GM19240 (cell line): Measurements from ENCODE around the gene ZMAT2.
"Not testable (repeated sequence)": the region's sequence is repeated elsewhere in the genome, so short reads cannot be mapped to it uniquely, and the experiment has no call there.

Source experiments
- DNase-seq: peaks from one replicate; pipeline ENCODE4 v3.0.0; 2011; ENCODE audit warnings: low spot score; ENCODE audit not compliant: insufficient read length

ZMAT2 gene

DNA sequence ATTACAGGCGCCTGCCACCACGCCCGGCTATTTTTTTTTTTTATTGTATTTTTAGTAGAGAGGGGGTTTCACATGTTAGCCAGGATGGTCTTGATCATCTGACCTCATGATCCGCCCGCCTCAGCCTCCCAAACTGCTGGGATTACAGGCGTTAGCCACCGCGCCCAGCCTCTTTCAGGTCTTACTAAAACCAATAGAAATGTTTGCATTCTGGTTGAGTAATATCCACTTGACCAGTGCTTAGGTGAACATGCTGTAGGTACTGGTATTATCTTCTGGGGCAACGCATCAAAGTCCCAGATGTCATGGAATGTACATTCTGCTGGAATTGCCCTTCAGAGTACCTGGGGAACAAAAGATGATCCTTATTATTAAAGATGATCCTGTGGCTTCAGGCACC, 8.5 kb downstream of the ZMAT2 start:
- not testable (repeated sequence) for DNase-seq

DNA sequence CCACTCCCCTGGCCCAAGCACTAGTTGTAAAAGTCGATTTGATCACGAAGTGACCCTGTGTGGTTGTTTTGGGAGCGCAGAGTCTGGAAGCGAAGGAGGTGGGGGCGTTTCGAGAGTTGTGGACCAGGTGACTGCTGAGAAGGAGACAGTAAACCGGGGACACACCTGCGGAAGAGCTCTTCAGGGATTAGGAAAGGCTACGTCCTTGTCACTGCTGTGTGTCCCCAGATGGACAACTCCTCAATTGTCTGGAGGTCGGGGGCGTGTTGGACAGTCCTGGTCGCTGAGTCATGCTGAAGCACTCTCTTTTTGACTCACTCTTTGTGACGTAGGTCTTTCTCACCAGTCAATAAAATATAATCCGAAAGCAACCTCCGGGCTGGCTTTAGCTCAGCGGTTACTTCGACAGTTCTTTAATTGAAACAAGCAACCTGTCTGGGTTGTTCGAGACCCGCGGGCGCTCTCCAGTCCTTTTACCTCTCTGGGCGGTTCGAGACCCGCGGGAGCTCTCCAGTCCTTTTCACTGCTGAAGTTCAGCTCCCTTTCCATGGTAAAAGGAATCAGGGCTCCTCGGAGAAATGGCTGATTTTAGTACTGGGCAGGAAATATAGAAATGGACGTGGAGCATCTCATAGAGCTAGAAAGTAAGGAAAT, 10.8 kb downstream of the ZMAT2 start:
- DNase-seq: peak; percentile 50

- no peak for DNase-seq
These were observed 11.5 kb downstream of the ZMAT2 start for GRCh38 chr5:140711794-140712193.

DNA sequence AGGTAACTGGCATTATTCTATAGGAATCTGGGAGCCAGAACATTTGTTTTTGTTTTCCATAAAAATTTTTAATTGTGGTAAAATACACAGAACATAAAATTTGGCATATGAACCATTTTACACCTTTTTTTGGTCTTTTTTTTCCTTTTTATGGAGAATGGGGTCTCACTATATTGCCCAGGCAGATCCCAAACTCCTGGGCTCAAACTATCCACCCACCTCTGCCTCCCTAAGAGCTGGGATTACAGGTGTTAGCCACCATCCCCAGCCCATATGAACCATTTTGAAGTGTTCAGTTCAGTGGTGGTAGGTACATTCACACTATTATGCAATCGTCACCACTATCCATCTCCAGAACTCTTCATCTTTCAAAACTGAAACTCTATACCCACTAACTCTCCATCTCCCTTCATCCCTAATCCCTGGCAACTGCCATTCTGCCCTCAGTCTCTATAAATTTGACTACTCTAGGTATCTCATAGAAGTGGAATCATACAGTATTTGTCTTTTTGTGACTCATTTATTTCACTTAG, 13.4 kb downstream of the ZMAT2 start:
- no peak for DNase-seq

DNA sequence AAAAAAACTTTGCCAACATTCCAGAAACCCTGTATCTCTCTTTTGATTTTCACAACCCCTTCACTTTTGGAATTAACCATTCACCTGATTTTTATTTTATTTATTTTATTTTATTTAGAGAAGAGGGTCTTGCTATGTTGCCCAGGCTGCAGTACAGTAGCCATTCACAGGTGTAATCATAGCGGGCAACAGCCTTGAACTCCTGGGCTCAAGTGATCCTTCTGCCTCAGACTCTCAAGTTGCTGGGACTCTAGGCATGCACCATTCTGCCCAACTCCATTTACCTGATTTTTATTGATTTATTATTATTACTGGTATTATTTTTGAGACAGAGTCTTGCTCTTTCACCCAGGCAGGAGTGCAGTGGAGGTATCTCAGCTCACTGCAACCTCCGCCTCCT, 16.0 kb downstream of the ZMAT2 start:
- not testable (repeated sequence) for DNase-seq

- no peak for DNase-seq
These were observed 18.0 kb downstream of the ZMAT2 start for GRCh38 chr5:140718266-140718592.

- not testable (repeated sequence) for DNase-seq
These were observed 20.5 kb downstream of the ZMAT2 start for GRCh38 chr5:140720738-140721137.

DNA sequence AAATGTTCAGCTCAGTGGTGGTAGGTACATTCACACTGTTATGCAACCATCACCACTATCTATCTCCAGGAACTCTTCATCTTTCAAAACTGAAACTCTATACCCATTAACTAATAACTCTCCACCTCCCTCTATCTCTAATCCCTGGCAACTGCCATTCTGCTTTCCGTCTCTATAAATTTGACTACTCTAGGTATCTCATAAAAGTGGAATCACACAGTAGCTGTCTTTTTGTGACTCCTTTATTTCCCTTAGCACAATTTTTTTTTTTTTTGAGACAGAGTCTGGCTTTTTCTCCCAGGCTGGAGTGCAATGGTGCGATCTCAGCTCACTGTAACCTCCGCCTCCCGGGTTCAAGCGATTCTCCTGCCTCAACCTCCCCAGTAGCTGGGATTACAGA, 21.1 kb downstream of the ZMAT2 start:
- DNase-seq: not testable (repeated sequence)

- peak; percentile 24 for DNase-seq
These were observed 25.7 kb downstream of the ZMAT2 start for GRCh38 chr5:140725799-140726471.

GRCh38 chr5:140733098-140733497, 32.9 kb downstream of the ZMAT2 start:
- no peak for DNase-seq

GRCh38 chr5:140734354-140734753, 34.1 kb downstream of the ZMAT2 start:
- no peak for DNase-seq

DNA sequence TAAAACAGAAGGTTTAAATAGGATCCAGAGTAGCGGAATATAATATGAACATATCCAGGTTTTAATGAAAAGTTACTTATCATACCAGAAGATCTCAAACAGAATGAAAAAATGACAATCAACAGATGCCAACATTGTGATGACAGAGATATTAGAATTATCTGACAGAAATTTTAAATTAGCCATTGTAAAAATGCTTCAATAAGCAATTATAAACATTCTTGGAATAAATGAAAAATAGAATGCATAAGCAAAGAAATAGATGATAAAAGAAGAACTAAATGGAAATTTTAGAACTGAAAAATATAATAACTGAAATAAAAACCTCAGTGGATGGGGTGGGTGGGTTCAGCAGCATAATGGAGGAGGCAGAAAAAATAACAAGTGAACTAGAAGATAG, 37.2 kb downstream of the ZMAT2 start:
- DNase-seq: no peak

DNA sequence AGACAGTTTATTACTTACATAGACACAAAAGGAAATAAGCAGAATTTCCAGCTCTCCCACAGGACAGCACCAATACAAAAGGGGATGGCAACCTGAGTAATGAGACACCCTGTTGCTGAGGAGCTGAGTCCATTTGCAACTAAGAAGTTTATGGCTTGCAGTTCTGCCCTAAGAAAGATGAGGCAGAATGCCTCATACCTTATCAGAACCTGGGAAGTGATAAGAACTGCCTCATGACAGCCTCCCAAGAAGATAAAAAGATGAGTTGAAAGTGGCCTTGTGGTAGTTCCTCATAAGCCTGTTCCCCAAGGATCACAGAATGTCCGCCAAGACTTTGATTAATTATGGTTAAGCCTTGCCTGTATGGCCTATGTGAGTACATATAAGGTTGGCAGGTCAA, 41.7 kb downstream of the ZMAT2 start:
- no peak for DNase-seq

GRCh38 chr5:140753561-140753960, 53.3 kb downstream of the ZMAT2 start:
- DNase-seq: no peak
